Progenitor cell of endocrine pancreas (in vitro differentiated cells): ENCODE results near the gene APEX1. TPM values are rescaled to one million over a fixed set of nuclear protein-coding genes. Genes with fewer than 3 reads are reported as not detected.

ENCODE experiments used
- DNase-seq: peaks from one replicate; pipeline ENCODE4 v3.0.0; 2021; ENCODE audit warnings: low spot score; ENCODE audit not compliant: unreplicated experiment
- H3K27ac Mint-ChIP-seq: 2 replicates; pipeline ENCODE4 v1.8.0; 2021; ENCODE audit warnings: mild to moderate bottlenecking, moderate library complexity, mixed read lengths
- H3K27me3 Mint-ChIP-seq: 2 replicates; pipeline ENCODE4 v1.8.0; 2021; ENCODE audit warnings: mixed read lengths
- H3K36me3 Mint-ChIP-seq: 2 replicates; pipeline ENCODE4 v1.8.0; 2022; ENCODE audit warnings: mixed read lengths; ENCODE audit not compliant: insufficient read depth
- H3K4me1 Mint-ChIP-seq: 2 replicates; pipeline ENCODE4 v1.8.0; 2021; ENCODE audit warnings: low read depth, mixed read lengths
- H3K4me3 Mint-ChIP-seq: 2 replicates; pipeline ENCODE4 v1.8.0; 2021; ENCODE audit warnings: low read depth, mild to moderate bottlenecking, moderate library complexity, mixed read lengths
- H3K9me3 Mint-ChIP-seq: 2 replicates; pipeline ENCODE4 v1.8.0; 2021; ENCODE audit warnings: low read depth, mixed read lengths
- CTCF ChIP-seq: fragments of 200-600 bp; sonication (generic); IDR thresholded peaks from one replicate; pipeline ENCODE4 v1.5.0; 2021; ENCODE audit warnings: antibody characterized with exemption, mild to moderate bottlenecking; ENCODE audit not compliant: unreplicated experiment
- total RNA-seq: library from RNA; stranded (reverse); gene quantifications from 2 replicates; pipeline ENCODE4 v1.2.1, GENCODE V29; 2021

Gene APEX1
- total RNA-seq, 1 donor from 2014 or later: 309 TPM

DNA sequence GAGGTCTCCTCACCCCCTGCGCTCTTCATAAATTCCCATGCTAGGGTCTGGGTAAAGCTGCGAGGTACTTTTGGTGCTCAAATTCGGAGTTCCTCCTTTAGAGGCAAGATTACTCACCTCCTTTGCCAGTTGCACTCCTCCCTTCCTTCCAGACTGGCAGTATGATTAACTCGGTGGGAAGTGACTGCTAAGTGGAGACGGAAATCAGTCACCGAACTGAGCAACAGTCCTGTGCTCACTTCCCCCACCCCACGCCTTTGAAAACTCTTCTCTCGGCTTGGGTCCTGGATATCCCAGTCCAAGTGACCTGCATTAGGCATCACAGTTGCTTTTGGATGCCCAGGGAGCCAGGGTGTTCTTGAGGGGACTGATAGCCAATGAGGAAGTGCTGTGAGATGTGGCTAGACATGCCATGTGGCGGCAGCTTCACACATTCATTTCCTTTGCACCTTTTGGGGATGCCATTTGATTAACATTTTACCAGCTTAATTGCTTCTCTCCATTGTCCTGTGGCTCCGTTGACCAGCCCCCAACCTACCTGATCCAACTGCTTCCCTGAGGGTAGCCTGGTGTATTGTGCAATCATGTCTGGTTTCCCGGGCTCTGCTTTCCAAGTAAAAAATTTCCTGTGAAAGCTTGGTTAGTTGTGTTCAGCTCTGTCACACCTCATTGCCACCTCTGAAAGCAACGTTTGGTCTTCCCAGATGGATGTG, 15.0 kb downstream of the APEX1 start:
- DNase-seq: no peak
- Mint-ChIP-seq H3K27me3 (no peaks in the 10 kb centered on the region), H3K27ac (peak overlapping the region; percentile 95), H3K4me3 (peak overlapping the region; percentile 94), H3K9me3 (no peaks in the 10 kb centered on the region), H3K36me3 (peaks cover 16% of the 10 kb centered on the region), H3K4me1 (peaks cover 17% of the 10 kb centered on the region)
- TF ChIP-seq CTCF: no peak

- H3K4me3 Mint-ChIP-seq: peak overlapping the region; percentile 94
- TF ChIP-seq CTCF: no peak
- H3K27me3 Mint-ChIP-seq: no peaks in the 10 kb centered on the region
- no peak for DNase-seq
- H3K27ac Mint-ChIP-seq: peak overlapping the region; percentile 95
- peaks cover 19% of the 10 kb centered on the region for H3K36me3 Mint-ChIP-seq
- H3K9me3 Mint-ChIP-seq: no peaks in the 10 kb centered on the region
- peaks cover 17% of the 10 kb centered on the region for H3K4me1 Mint-ChIP-seq
Measured at GRCh38 chr14:20470603-20470901, 15.5 kb downstream of the APEX1 start.

GRCh38 chr14:20472536-20473169, 17.6 kb downstream of the APEX1 start:
- no peak for DNase-seq
- Mint-ChIP-seq H3K9me3 (no peaks in the 10 kb centered on the region), H3K27me3 (no peaks in the 10 kb centered on the region), H3K27ac (no peak overlapping the region), H3K4me1 (peaks cover 22% of the 10 kb centered on the region), H3K4me3 (peak overlapping the region; percentile 20), H3K36me3 (peaks cover 35% of the 10 kb centered on the region)
- no peak for TF ChIP-seq CTCF

GRCh38 chr14:20476776-20477175, 21.8 kb downstream of the APEX1 start:
- DNase-seq: no peak
- peaks cover 8% of the 10 kb centered on the region for H3K4me1 Mint-ChIP-seq
- no peaks in the 10 kb centered on the region for H3K27me3 Mint-ChIP-seq
- H3K4me3 Mint-ChIP-seq: no peak overlapping the region
- H3K9me3 Mint-ChIP-seq: no peaks in the 10 kb centered on the region
- H3K27ac Mint-ChIP-seq: no peak overlapping the region
- peaks cover 35% of the 10 kb centered on the region for H3K36me3 Mint-ChIP-seq
- TF ChIP-seq CTCF: no peak

- Mint-ChIP-seq H3K4me3 (no peak overlapping the region), H3K9me3 (no peaks in the 10 kb centered on the region), H3K4me1 (peaks cover 9% of the 10 kb centered on the region), H3K27ac (no peak overlapping the region), H3K36me3 (peaks cover 33% of the 10 kb centered on the region), H3K27me3 (no peaks in the 10 kb centered on the region)
- no peak for DNase-seq
- TF ChIP-seq CTCF: no peak
Measured at GRCh38 chr14:20477211-20477876, 22.3 kb downstream of the APEX1 start.
